Vagina (tissue), 2 donors: ENCODE data around the gene SIK2. TPM values are rescaled to one million over a fixed set of nuclear protein-coding genes. Genes with fewer than 3 reads are reported as not detected.

Experiments
- DNase-seq, 2 donors: peaks; one replicate each; pipeline ENCODE4 v3.0.0-alpha.2; 2017; ENCODE audit errors: extremely low spot score in 2 of 2
- H3K27ac ChIP-seq: fragments of 200-600 bp; sonication (generic); one replicate; pipeline ENCODE4 v1.5.1; 2019
- H3K27me3 ChIP-seq: fragments of 200-600 bp; sonication (generic); one replicate; pipeline ENCODE4 v1.5.1; 2019
- H3K36me3 ChIP-seq, 2 donors: fragments of 200-600 bp; sonication (generic); one replicate each; pipeline ENCODE4 v1.5.1; 2017 to 2019
- H3K4me1 ChIP-seq: fragments of 200-600 bp; sonication (generic); one replicate; pipeline ENCODE4 v1.5.1; 2019
- H3K4me3 ChIP-seq, 2 donors: fragments of 200-600 bp; sonication (generic); 1 replicate in 1 of 2; 2 replicates in 1 of 2; pipeline ENCODE4 v1.5.1; 2016 to 2019
- H3K9me3 ChIP-seq: fragments of 200-600 bp; sonication (generic); one replicate; pipeline ENCODE4 v1.5.1; 2019
- POLR2A ChIP-seq, 2 donors: fragments of 450-650 bp; IDR thresholded peaks; one replicate each; pipeline ENCODE4 v1.6.1; 2017; ENCODE audit warnings: antibody characterized with exemption in 2 of 2, mild to moderate bottlenecking in 2 of 2, moderate library complexity in 2 of 2
- POLR2AphosphoS5 ChIP-seq, 2 donors: sonication (generic); formaldehyde crosslinking; IDR thresholded peaks; one replicate each; pipeline ENCODE4 v1.9.0; 2017; ENCODE audit warnings: antibody characterized with exemption in 2 of 2, mild to moderate bottlenecking in 2 of 2, low read depth in 1 of 2; ENCODE audit not compliant: insufficient read depth in 1 of 2
- intact Hi-C: fragments of 100-400 bp; cut with DNase I; formaldehyde crosslinking; loops from one replicate; pipeline ENCODE4 v1.15.1; 2023
- total RNA-seq: library from RNA; depleted of rRNA; stranded (reverse); fragments of >200 nt; gene quantifications from one replicate; pipeline ENCODE4 v1.2.3, GENCODE V29; 2016
- TF ChIP-seq, protein P1 (sequence below), 3 experiments: fragments of 450-650 bp in 2 of 3; fragments of 200-600 bp in 1 of 3; sonication (generic) in 1 of 3; IDR thresholded peaks; one replicate each; pipeline ENCODE4 v1.5.1; 2017 to 2019; ENCODE audit warnings: antibody characterized with exemption in 3 of 3, mild to moderate bottlenecking in 2 of 3, moderate library complexity in 2 of 3

Gene SIK2
- total RNA-seq, 1 donor from 2014 or later = 16.7 TPM

DNA sequence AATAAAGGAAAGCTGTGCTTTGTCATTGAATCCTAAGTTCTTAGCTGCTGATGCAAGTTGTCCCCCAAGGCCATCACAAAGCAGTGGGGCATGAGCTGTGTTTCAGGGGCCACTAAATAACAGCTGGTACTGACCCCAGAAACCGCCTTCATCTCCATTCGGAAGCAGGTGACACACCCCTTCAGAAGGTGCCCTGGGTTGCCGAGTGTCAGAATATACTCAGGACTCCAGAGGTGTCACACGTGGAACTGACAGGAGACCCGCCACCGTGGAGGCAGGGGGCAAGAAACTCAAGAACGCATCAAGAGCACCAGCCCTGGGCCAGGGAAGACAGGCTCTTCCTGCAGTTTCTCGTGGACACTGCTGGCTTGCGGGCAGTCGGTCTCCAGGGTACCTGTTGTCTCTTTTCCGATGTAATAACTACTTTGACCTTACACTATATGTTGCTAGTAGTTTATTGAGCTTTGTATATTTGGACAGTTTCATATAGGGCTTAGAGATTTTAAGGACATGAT is 122.4 kb downstream of the SIK2 start:
- TF ChIP-seq POLR2A (IDR thresholded peaks at IDR 0.05) (no peak), POLR2AphosphoS5 (IDR thresholded peaks at IDR 0.05; ENCODE audit: insufficient read depth in 1 of 2, low read depth in 1 of 2) (no peak)
- TF ChIP-seq, protein P1, sequence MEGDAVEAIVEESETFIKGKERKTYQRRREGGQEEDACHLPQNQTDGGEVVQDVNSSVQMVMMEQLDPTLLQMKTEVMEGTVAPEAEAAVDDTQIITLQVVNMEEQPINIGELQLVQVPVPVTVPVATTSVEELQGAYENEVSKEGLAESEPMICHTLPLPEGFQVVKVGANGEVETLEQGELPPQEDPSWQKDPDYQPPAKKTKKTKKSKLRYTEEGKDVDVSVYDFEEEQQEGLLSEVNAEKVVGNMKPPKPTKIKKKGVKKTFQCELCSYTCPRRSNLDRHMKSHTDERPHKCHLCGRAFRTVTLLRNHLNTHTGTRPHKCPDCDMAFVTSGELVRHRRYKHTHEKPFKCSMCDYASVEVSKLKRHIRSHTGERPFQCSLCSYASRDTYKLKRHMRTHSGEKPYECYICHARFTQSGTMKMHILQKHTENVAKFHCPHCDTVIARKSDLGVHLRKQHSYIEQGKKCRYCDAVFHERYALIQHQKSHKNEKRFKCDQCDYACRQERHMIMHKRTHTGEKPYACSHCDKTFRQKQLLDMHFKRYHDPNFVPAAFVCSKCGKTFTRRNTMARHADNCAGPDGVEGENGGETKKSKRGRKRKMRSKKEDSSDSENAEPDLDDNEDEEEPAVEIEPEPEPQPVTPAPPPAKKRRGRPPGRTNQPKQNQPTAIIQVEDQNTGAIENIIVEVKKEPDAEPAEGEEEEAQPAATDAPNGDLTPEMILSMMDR (IDR thresholded peaks at IDR 0.05) = no peak
- no peak overlapping the region for H3K27ac ChIP-seq
- H3K4me1 ChIP-seq = peaks cover 4% of the 10 kb centered on the region
- H3K36me3 ChIP-seq = peaks cover 2 to 66% of the 10 kb centered on the region in 2 donors
- H3K27me3 ChIP-seq = no peaks in the 10 kb centered on the region
- no peak for DNase-seq
- H3K4me3 ChIP-seq = no peak overlapping the region
- intact Hi-C loops = no loop called here
- H3K9me3 ChIP-seq = no peaks in the 10 kb centered on the region

DNA sequence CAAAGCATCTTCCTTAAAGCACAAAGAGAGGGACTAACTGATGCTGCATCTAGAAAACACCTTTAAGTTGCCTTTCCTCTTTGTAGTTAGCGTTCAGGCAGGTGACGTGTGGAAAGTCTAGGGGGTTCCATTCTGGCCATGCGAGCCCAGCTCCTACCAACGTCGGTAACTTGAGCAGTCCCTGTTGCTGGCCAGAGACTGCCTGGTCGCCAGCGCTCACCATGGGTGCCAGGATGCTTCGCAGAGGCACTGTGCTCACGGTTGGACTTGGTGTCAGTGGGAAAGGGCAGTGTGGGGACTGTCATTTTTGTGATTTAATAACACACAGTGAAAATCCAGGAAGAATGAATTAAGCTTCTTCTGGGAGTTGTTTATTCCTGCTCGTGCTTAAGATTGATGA is 123.4 kb downstream of the SIK2 start:
- H3K4me3 ChIP-seq = no peak overlapping the region
- no peak for DNase-seq
- H3K27me3 ChIP-seq = no peaks in the 10 kb centered on the region
- TF ChIP-seq POLR2AphosphoS5 (IDR thresholded peaks at IDR 0.05; ENCODE audit: insufficient read depth in 1 of 2, low read depth in 1 of 2) = no peak
- TF ChIP-seq POLR2A (IDR thresholded peaks at IDR 0.05) = no peak
- TF ChIP-seq, protein P1 (IDR thresholded peaks at IDR 0.05) = no peak
- H3K27ac ChIP-seq = no peak overlapping the region
- H3K4me1 ChIP-seq = peaks cover 11% of the 10 kb centered on the region
- no peaks in the 10 kb centered on the region for H3K9me3 ChIP-seq
- intact Hi-C loops = no loop called here
- peaks cover 2 to 57% of the 10 kb centered on the region in 2 donors for H3K36me3 ChIP-seq

DNA sequence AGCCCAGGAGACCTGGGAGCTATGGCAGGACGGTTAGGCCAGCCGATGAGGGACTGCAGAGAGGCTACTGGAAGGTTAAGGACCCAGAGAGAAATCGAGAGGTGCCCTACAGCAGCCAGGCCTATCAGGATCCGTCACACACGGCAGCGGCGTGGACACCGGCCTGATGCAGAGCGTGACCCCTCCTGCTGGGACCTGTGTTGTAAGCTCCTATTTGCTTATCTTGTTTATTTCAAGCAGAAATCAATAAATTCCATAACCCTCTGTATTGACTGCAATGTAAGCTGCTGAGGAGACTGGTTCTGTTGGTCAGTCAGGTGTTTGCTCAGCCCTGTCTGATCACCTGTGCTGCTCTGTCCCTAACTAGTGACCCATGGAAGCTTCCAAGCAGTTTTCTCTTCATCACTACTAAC is 124.1 kb downstream of the SIK2 start:
- Histone ChIP-seq H3K27me3 (no peaks in the 10 kb centered on the region), H3K4me1 (peaks cover 18% of the 10 kb centered on the region), H3K9me3 (no peaks in the 10 kb centered on the region), H3K4me3 (no peak overlapping the region), H3K27ac (no peak overlapping the region), H3K36me3 (peaks cover 2 to 50% of the 10 kb centered on the region in 2 donors)
- no peak for TF ChIP-seq POLR2A (IDR thresholded peaks at IDR 0.05)
- TF ChIP-seq, protein P1 (IDR thresholded peaks at IDR 0.05) = no peak
- intact Hi-C loops = no loop called here
- DNase-seq = no peak

DNA sequence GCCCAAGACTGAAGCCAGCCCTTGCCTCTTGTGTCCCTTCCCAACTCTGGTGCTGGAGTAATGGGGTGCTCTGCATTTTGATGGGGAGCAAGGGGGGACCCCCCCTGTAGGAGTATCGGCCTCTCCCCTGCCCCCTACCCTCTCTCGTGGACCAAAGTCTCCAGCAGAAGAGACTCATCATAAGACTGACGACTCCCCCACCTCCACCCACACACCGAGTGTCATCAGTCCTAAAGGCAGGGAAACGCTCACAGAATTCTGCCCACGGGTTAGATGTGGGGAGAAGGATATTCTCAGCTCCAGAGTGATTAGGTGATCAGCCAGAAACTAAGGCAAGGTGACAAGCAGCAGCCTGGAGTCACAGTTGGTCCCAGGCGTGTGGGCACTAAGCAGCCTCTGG is 125.2 kb downstream of the SIK2 start:
- intact Hi-C loops = no loop called here

More for the DNA sequence above, 125.2 kb downstream of the SIK2 start:
- no peak for TF ChIP-seq POLR2AphosphoS5 (IDR thresholded peaks at IDR 0.05; ENCODE audit: insufficient read depth in 1 of 2, low read depth in 1 of 2)
- TF ChIP-seq, protein P1 (IDR thresholded peaks at IDR 0.05) = no peak
- no peak for TF ChIP-seq POLR2A (IDR thresholded peaks at IDR 0.05)
- no peak for DNase-seq
- Histone ChIP-seq H3K36me3 (peaks cover 2 to 39% of the 10 kb centered on the region in 2 donors), H3K27me3 (no peaks in the 10 kb centered on the region), H3K4me3 (no peak overlapping the region), H3K27ac (no peak overlapping the region), H3K9me3 (no peaks in the 10 kb centered on the region), H3K4me1 (peaks cover 29% of the 10 kb centered on the region)
